Smooth muscle cell (in vitro differentiated cells): ENCODE results near the gene EEF1AKMT2. TPM values are rescaled to one million over a fixed set of nuclear protein-coding genes. Genes with fewer than 3 reads are reported as not detected.
A peak's percentile ranks its signal among the peaks of the same experiment; 100 is the strongest.

Experiments used
- DNase-seq: peaks from one replicate; lab custom pipeline; 2025; ENCODE audit not compliant: unreplicated experiment; lab: John Stamatoyannopoulos, UW
- H2AFZ ChIP-seq: fragments of 200-600 bp; sonication (generic); 2 replicates; pipeline ENCODE4 v1.6.0; 2016; ENCODE audit warnings: antibody characterized with exemption, low read depth, mild to moderate bottlenecking
- H3F3A ChIP-seq: fragments of 200-600 bp; sonication (generic); 2 replicates; pipeline ENCODE4 v1.6.0; 2017; ENCODE audit warnings: antibody characterized with exemption, low read depth
- H3K27ac ChIP-seq: fragments of 200-600 bp; sonication (generic); 2 replicates; pipeline ENCODE4 v1.5.1; 2016; ENCODE audit warnings: low read depth, mild to moderate bottlenecking
- H3K27me3 ChIP-seq: fragments of 200-600 bp; sonication (generic); 2 replicates; pipeline ENCODE4 v1.6.1; 2016; ENCODE audit warnings: low read depth, mild to moderate bottlenecking
- H3K36me3 ChIP-seq: fragments of 200-600 bp; sonication (generic); 2 replicates; pipeline ENCODE4 v1.5.1; 2016; ENCODE audit warnings: low read depth
- H3K4me1 ChIP-seq: fragments of 200-600 bp; sonication (generic); 2 replicates; pipeline ENCODE4 v1.5.1; 2016; ENCODE audit warnings: low read depth
- H3K4me2 ChIP-seq: fragments of 200-600 bp; sonication (generic); 2 replicates; pipeline ENCODE4 v1.6.0; 2016; ENCODE audit warnings: mild to moderate bottlenecking
- H3K4me3 ChIP-seq: fragments of 200-600 bp; sonication (generic); 2 replicates; pipeline ENCODE4 v1.5.1; 2016; ENCODE audit warnings: mild to moderate bottlenecking
- H3K79me2 ChIP-seq: fragments of 200-600 bp; sonication (generic); 2 replicates; pipeline ENCODE4 v1.6.0; 2016; ENCODE audit warnings: low read depth, mild to moderate bottlenecking
- H3K9ac ChIP-seq: fragments of 200-600 bp; sonication (generic); 2 replicates; pipeline ENCODE4 v1.6.0; 2016; ENCODE audit warnings: low read depth
- H3K9me3 ChIP-seq: fragments of 200-600 bp; sonication (generic); replicated peaks from 2 replicates; pipeline ENCODE4 v1.5.1; 2016; ENCODE audit warnings: low read depth
- H4K20me1 ChIP-seq: fragments of 200-600 bp; sonication (generic); 2 replicates; pipeline ENCODE4 v1.6.0; 2016; ENCODE audit warnings: low read depth
- CTCF ChIP-seq: fragments of 200-600 bp; sonication (generic); IDR thresholded peaks from 2 replicates; pipeline ENCODE4 v1.5.1; 2017; ENCODE audit warnings: borderline replicate concordance, mild to moderate bottlenecking, antibody characterized with exemption; ENCODE audit not compliant: insufficient read depth, poor library complexity, severe bottlenecking
- WGBS: methylation state at CpG from one replicate; pipeline ENCODE4 v1.1.7; 2016; ENCODE audit warnings: low lambda C conversion rate; 5-methylcytosine and 5-hydroxymethylcytosine counted together
- polyA plus RNA-seq: library from polyadenylated mRNA; unstranded; fragments of >200 nt; fragmentation: Nextera tagmentation; extraction: Ambion mirVana; gene quantifications from 2 replicates; pipeline ENCODE4 v1.2.1, GENCODE V29; 2016
- total RNA-seq: library from RNA; depleted of rRNA; stranded (reverse); fragments of >200 nt; gene quantifications from 2 replicates; pipeline ENCODE4 v1.2.3, GENCODE V29; 2014

Gene EEF1AKMT2
- total and polyA plus RNA-seq, 2 experiments from 2014 or later: 20.1 to 26.4 TPM

GRCh38 chr10:124738441-124738840 is 53.2 kb downstream of the EEF1AKMT2 start:
- Histone ChIP-seq H3K4me2 (no peak overlapping the region), H3K4me1 (peaks cover 39% of the 10 kb centered on the region), H3K27me3 (no peaks in the 10 kb centered on the region), H3K9ac (no peak overlapping the region), H3K79me2 (peaks cover 5% of the 10 kb centered on the region), H3K27ac (no peak overlapping the region), H3K36me3 (no peaks in the 10 kb centered on the region), H3F3A (peaks cover 5% of the 10 kb centered on the region), H3K9me3 (no peaks in the 10 kb centered on the region), H4K20me1 (peaks cover 92% of the 10 kb centered on the region), H3K4me3 (no peak overlapping the region), H2AFZ (no peak overlapping the region)
- DNase-seq: no peak
- 76% methylated on average over 6 of the region's 6 CpGs for WGBS
- TF ChIP-seq CTCF: no peak

- Histone ChIP-seq H4K20me1 (peaks cover 98% of the 10 kb centered on the region), H3K9me3 (no peaks in the 10 kb centered on the region), H3K9ac (no peak overlapping the region), H3K79me2 (peaks cover 5% of the 10 kb centered on the region), H2AFZ (no peak overlapping the region), H3K4me1 (peaks cover 41% of the 10 kb centered on the region), H3K4me2 (no peak overlapping the region), H3K27me3 (no peaks in the 10 kb centered on the region), H3K4me3 (no peak overlapping the region), H3K27ac (no peak overlapping the region), H3F3A (peaks cover 5% of the 10 kb centered on the region), H3K36me3 (no peaks in the 10 kb centered on the region)
- 94% methylated on average over 2 of the region's 2 CpGs for WGBS
- DNase-seq: no peak
- TF ChIP-seq CTCF: no peak
These were observed 54.0 kb downstream of the EEF1AKMT2 start for GRCh38 chr10:124737708-124738107.

- H3K27ac ChIP-seq: no peak overlapping the region
- no peak overlapping the region for H3K4me2 ChIP-seq
- no peak overlapping the region for H3K9ac ChIP-seq
- H3K79me2 ChIP-seq: peaks cover 5% of the 10 kb centered on the region
- no peaks in the 10 kb centered on the region for H3K9me3 ChIP-seq
- H3K4me1 ChIP-seq: peaks cover 36% of the 10 kb centered on the region
- WGBS: 95% methylated on average over 7 of the region's 7 CpGs
- no peak for TF ChIP-seq CTCF
- H3F3A ChIP-seq: peaks cover 5% of the 10 kb centered on the region
- H3K27me3 ChIP-seq: no peaks in the 10 kb centered on the region
- no peak overlapping the region for H3K4me3 ChIP-seq
- DNase-seq: no peak
- H2AFZ ChIP-seq: no peak overlapping the region
- H4K20me1 ChIP-seq: peaks cover 95% of the 10 kb centered on the region
- no peaks in the 10 kb centered on the region for H3K36me3 ChIP-seq
These were observed 54.5 kb downstream of the EEF1AKMT2 start for GRCh38 chr10:124737221-124737620.

GRCh38 chr10:124736491-124737136 is 55.1 kb downstream of the EEF1AKMT2 start:
- no peak overlapping the region for H3K9ac ChIP-seq
- WGBS: 73% methylated on average over 11 of the region's 11 CpGs

More at GRCh38 chr10:124736491-124737136, 55.1 kb downstream of the EEF1AKMT2 start:
- Histone ChIP-seq H3F3A (peaks cover 5% of the 10 kb centered on the region), H3K79me2 (peaks cover 5% of the 10 kb centered on the region), H3K4me2 (no peak overlapping the region), H3K27me3 (no peaks in the 10 kb centered on the region), H3K9me3 (no peaks in the 10 kb centered on the region), H3K27ac (no peak overlapping the region), H2AFZ (no peak overlapping the region), H4K20me1 (peaks cover 89% of the 10 kb centered on the region), H3K4me1 (peaks cover 30% of the 10 kb centered on the region), H3K4me3 (no peak overlapping the region), H3K36me3 (no peaks in the 10 kb centered on the region)
- no peak for TF ChIP-seq CTCF
- DNase-seq: peak; percentile 35
